Ascending aorta (tissue), 2 donors: Measurements from ENCODE around the gene TSPOAP1. TPM values are rescaled to one million over a fixed set of nuclear protein-coding genes. Genes with fewer than 3 reads are reported as not detected.
A peak's percentile ranks its signal among the peaks of the same experiment; 100 is the strongest.

Experiments used
- DNase-seq, 2 donors: peaks; one replicate each; pipeline ENCODE4 v3.0.0-alpha.2; 2019; ENCODE audit warnings: low spot score in 2 of 2
- H3K27ac ChIP-seq, 2 donors: fragments of 200-600 bp; sonication (generic); one replicate each; pipeline ENCODE4 v1.5.1; 2016 to 2017; ENCODE audit warnings: mild to moderate bottlenecking in 1 of 2
- H3K27me3 ChIP-seq: fragments of 200-600 bp; sonication (generic); one replicate; pipeline ENCODE4 v1.5.1; 2017
- H3K36me3 ChIP-seq, 2 donors: fragments of 200-600 bp; sonication (generic); one replicate each; pipeline ENCODE4 v1.5.1; 2016
- H3K4me1 ChIP-seq, 2 donors: fragments of 200-600 bp; sonication (generic); one replicate each; pipeline ENCODE4 v1.5.1; 2016 to 2017; ENCODE audit warnings: mild to moderate bottlenecking in 1 of 2
- H3K4me3 ChIP-seq, 2 donors: fragments of 200-600 bp; sonication (generic); one replicate each; pipeline ENCODE4 v1.5.1; 2016 to 2017; ENCODE audit warnings: mild to moderate bottlenecking in 1 of 2
- H3K9me3 ChIP-seq, 2 donors: fragments of 200-600 bp; sonication (generic); one replicate each; pipeline ENCODE4 v1.5.1; 2016
- CTCF ChIP-seq, 3 experiments: fragments of 200-600 bp in 2 of 3; fragments of 450-650 bp in 1 of 3; sonication (generic) in 2 of 3; IDR thresholded peaks; one replicate each; pipeline ENCODE4 v1.5.1; 2016 to 2019; ENCODE audit warnings: antibody characterized with exemption in 3 of 3, mild to moderate bottlenecking in 1 of 3, moderate library complexity in 1 of 3
- intact Hi-C: fragments of 100-400 bp; cut with DNase I; formaldehyde crosslinking; loops from one replicate; pipeline ENCODE4 v1.15.1; 2023
- total RNA-seq: library from RNA; depleted of rRNA; stranded (reverse); fragments of >200 nt; gene quantifications from one replicate; pipeline ENCODE4 v1.1.0, GENCODE V29; 2016

Gene TSPOAP1
- total RNA-seq, 1 donor from 2014 or later: 22.4 TPM

DNA sequence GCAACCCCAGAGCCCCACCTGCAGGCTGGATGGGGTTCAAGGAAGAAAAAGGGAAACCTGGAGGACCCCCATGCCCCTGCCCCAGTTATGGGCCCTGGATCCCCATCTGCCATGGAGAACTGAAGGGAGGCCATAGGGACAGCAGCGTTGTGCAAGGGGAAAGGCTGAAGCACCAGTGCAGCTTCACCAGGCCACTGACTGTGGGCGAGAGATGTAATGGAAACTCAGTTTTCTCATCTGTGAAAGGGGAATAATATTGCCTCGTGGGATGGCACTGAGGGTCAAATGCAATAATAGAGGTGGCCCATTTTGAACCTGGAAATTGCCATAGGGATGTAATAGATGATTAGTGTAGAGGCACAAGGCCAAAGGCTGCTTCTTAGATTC is 9.9 kb upstream of the TSPOAP1 start:
- Histone ChIP-seq H3K27me3 (no peaks in the 10 kb centered on the region), H3K36me3 (no peaks in the 10 kb centered on the region), H3K4me1 (peaks cover 0 to 3% of the 10 kb centered on the region in 2 donors), H3K4me3 (peak overlapping the region in 1 of 2 donors; percentile 31), H3K27ac (peak overlapping the region in 1 of 2 donors; percentile 77), H3K9me3 (no peaks in the 10 kb centered on the region)
- intact Hi-C loops: no loop called here
- no peak for DNase-seq
- TF ChIP-seq CTCF (IDR thresholded peaks at IDR 0.05): no peak

DNA sequence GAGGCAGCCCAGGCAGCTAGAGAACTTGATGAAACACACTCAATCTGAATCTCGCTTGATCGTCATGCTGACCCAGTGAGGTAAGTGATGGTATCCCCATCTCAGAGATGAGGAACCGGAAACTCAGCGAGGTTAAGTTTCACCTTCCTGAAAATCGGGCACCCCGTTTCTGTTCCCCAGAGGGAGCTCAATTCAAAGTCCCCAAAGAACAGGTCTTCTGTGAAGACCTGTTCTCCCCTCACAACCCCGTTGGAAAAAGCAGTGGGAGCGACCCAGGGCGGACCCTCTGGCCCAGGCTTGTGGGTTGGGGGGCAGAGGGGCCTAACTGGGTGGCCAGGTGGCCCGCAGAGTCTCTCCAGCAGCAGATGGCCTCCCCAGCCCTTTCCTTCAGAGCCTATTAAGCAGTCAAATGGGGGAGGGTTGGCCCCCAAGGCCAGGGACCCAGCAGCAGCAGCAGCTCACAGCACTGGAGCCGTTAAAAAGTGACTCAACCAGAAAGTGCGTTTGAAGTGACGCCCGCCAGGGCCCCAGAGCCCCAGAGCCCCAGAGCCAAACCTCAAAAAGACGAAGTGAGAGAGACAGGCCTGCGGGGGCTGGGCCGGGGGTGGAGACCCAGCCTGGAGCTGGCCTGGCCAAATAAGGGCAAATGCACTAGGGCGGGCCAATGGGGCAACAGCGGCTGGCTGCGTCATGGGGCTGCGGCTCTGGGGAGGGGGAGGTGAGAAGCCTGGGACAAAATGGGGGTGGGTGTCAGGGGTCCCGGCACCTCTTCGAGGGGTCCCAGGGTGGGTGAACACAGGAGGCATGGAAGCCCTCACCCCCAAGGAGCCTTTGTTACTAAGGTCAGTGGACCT is 9.2 kb upstream of the TSPOAP1 start:
- intact Hi-C loops: no loop called here
- Histone ChIP-seq H3K27ac (peak overlapping the region; percentile 56 to 77), H3K9me3 (no peaks in the 10 kb centered on the region), H3K36me3 (no peaks in the 10 kb centered on the region), H3K27me3 (no peaks in the 10 kb centered on the region), H3K4me3 (peak overlapping the region in 1 of 2 donors; percentile 31), H3K4me1 (peaks cover 0 to 3% of the 10 kb centered on the region in 2 donors)
- TF ChIP-seq CTCF (IDR thresholded peaks at IDR 0.05): no peak
- peak; percentile 72 to 90 for DNase-seq

GRCh38 chr17:58337210-58337599 is 8.6 kb upstream of the TSPOAP1 start:
- intact Hi-C loops: no loop called here
- H3K27ac ChIP-seq: peak overlapping the region; percentile 56 to 77
- no peaks in the 10 kb centered on the region for H3K27me3 ChIP-seq
- H3K36me3 ChIP-seq: no peaks in the 10 kb centered on the region
- peak overlapping the region in 1 of 2 donors; percentile 31 for H3K4me3 ChIP-seq
- H3K9me3 ChIP-seq: no peaks in the 10 kb centered on the region
- DNase-seq: no peak
- no peak for TF ChIP-seq CTCF (IDR thresholded peaks at IDR 0.05)
- peaks cover 0 to 3% of the 10 kb centered on the region in 2 donors for H3K4me1 ChIP-seq

- Histone ChIP-seq H3K27me3 (no peaks in the 10 kb centered on the region), H3K9me3 (no peaks in the 10 kb centered on the region), H3K27ac (peak overlapping the region in 1 of 2 donors; percentile 77), H3K36me3 (no peaks in the 10 kb centered on the region), H3K4me3 (no peak overlapping the region), H3K4me1 (peaks cover 0 to 3% of the 10 kb centered on the region in 2 donors)
- TF ChIP-seq CTCF (IDR thresholded peaks at IDR 0.05): no peak
- intact Hi-C loops: no loop called here
- no peak for DNase-seq
Observed at GRCh38 chr17:58336456-58337209, 8.0 kb upstream of the TSPOAP1 start.

- Histone ChIP-seq H3K27ac (peak overlapping the region in 1 of 2 donors; percentile 77), H3K27me3 (no peaks in the 10 kb centered on the region), H3K4me3 (no peak overlapping the region), H3K9me3 (no peaks in the 10 kb centered on the region), H3K4me1 (peaks cover 0 to 3% of the 10 kb centered on the region in 2 donors), H3K36me3 (no peaks in the 10 kb centered on the region)
- intact Hi-C loops: no loop called here
- no peak for TF ChIP-seq CTCF (IDR thresholded peaks at IDR 0.05)
- DNase-seq: no peak
Observed at GRCh38 chr17:58335779-58336455, 7.3 kb upstream of the TSPOAP1 start.
